Bronchial epithelial cell (primary cell): ENCODE measurements around the gene RBM44. TPM values are rescaled to one million over a fixed set of nuclear protein-coding genes. Genes with fewer than 3 reads are reported as not detected.

Source experiments
- DNase-seq: peaks from one replicate; pipeline ENCODE4 v3.0.0-alpha.2; 2010; ENCODE audit warnings: low read depth
- FAIRE-seq: peaks from 2 replicates; lab custom pipeline; 2011; peaks lifted over from hg19 to GRCh38; lab: Jason Lieb, UNC
- H3K27me3 ChIP-seq: 2 replicates; pipeline ENCODE4 v1.5.1; 2011; ENCODE audit warnings: low read length; ENCODE audit not compliant: control insufficient read depth, insufficient read depth
- H3K36me3 ChIP-seq: 2 replicates; pipeline ENCODE4 v1.5.1; 2011; ENCODE audit warnings: low read length; ENCODE audit not compliant: control insufficient read depth, insufficient read depth
- H3K4me3 ChIP-seq: 2 replicates; pipeline ENCODE4 v1.5.1; 2011; ENCODE audit warnings: mild to moderate bottlenecking, low read depth, low read length, control low read depth
- CTCF ChIP-seq: IDR thresholded peaks from 2 replicates; pipeline ENCODE4 v1.5.1; 2011; ENCODE audit warnings: mild to moderate bottlenecking, moderate library complexity, low read length, control low read depth, inconsistent platforms; ENCODE audit not compliant: insufficient read depth, severe bottlenecking
- total RNA-seq: library from RNA; depleted of rRNA; stranded (reverse); fragments of >200 nt; gene quantifications from 2 replicates; pipeline ENCODE4 v1.2.1, GENCODE V29; 2014

The RBM44 gene
- total RNA-seq, 1 donor from 2014 or later, result 0.26 TPM

- Histone ChIP-seq H3K27me3 (no peaks in the 10 kb centered on the region), H3K4me3 (no peak overlapping the region), H3K36me3 (no peaks in the 10 kb centered on the region)
- no peak for DNase-seq
- no peak for TF ChIP-seq CTCF
- FAIRE-seq, result no peak
These were observed 76.9 kb downstream of the RBM44 start for GRCh38 chr2:237875256-237876060.

- no peaks in the 10 kb centered on the region for H3K36me3 ChIP-seq
- FAIRE-seq (no peak), DNase-seq (no peak)
- no peaks in the 10 kb centered on the region for H3K27me3 ChIP-seq
- TF ChIP-seq CTCF, result no peak
- no peak overlapping the region for H3K4me3 ChIP-seq
These were observed 77.5 kb downstream of the RBM44 start for GRCh38 chr2:237876061-237876526.

- no peaks in the 10 kb centered on the region for H3K36me3 ChIP-seq
- no peak for TF ChIP-seq CTCF
- H3K27me3 ChIP-seq, result no peaks in the 10 kb centered on the region
- no peak for DNase-seq
- FAIRE-seq, result no peak
- H3K4me3 ChIP-seq, result no peak overlapping the region
These were observed 78.0 kb downstream of the RBM44 start for GRCh38 chr2:237876532-237876931.

GRCh38 chr2:237876951-237877491 lies 78.4 kb downstream of the RBM44 start:
- DNase-seq (no peak), FAIRE-seq (no peak)
- Histone ChIP-seq H3K4me3 (no peak overlapping the region), H3K36me3 (no peaks in the 10 kb centered on the region), H3K27me3 (no peaks in the 10 kb centered on the region)
- TF ChIP-seq CTCF, result no peak

GRCh38 chr2:237877576-237878307 lies 79.2 kb downstream of the RBM44 start:
- Histone ChIP-seq H3K27me3 (no peaks in the 10 kb centered on the region), H3K36me3 (no peaks in the 10 kb centered on the region), H3K4me3 (no peak overlapping the region)
- no peak for TF ChIP-seq CTCF
- DNase-seq (no peak), FAIRE-seq (no peak)
